GM21381 (cell line): Measurements from ENCODE around the gene COASY.
"Not testable (repeated sequence)": the region's sequence is repeated elsewhere in the genome, so short reads cannot be mapped to it uniquely, and the experiment has no call there.

Experiments
- ATAC-seq: cut with Tn5 transposase; IDR thresholded peaks from one replicate; pipeline ENCODE4 v1.9.1; 2021; ENCODE audit warnings: mild to moderate bottlenecking, moderate library complexity; ENCODE audit not compliant: unreplicated experiment

The COASY gene

GRCh38 chr17:42531455-42532354 lies 30.2 kb upstream of the COASY start:
- ATAC-seq = no peak

DNA sequence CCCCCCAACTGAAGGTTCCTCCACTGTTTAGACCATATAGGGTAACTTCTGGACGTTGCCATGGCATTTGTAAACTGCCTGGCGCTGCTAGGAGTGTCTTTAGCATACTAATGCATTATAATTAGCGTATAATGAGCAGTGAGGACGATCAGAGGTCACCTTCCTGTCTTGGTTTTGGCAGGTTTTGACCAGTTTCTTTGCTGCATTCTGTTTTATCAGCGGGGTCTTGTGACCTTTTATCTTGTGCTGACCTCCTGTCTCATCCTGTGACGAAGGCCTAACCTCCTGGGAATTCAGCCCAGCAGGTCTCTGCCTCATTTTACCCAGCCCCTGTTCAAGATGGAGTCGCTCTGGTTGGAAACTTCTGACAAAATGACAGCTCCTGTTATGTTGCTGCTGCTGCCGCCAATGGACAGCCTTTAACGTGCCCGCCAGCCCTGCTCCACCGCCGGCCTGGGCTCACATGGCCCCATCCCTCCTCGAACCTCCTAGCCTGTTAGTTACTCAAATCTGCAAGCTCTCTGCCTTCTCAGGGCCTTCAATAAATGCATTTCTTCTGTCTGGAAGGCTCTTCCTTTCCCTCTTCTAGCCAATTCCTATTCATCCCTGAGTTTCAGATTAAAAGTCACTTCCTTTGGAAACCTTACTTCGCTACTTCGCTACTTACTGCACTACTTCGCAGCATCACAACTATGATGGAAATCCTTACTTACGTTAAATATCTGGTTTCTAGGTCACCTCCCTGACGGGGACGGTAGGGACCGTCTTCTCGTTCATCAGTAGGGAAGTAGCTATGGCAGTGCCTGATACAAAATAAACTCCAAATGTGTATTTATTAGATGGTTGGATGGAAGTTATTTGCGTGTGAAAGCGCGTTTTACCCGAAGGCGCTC lies 26.5 kb upstream of the COASY start:
- no peak for ATAC-seq

GRCh38 chr17:42536048-42536371 lies 25.9 kb upstream of the COASY start, which contains the start of gene NAGLU:
Gene NAGLU (plus strand): TSS chr17:42536241. CDS start chr17:42536273, 32 bp downstream.
- peak; percentile 78 for ATAC-seq

GRCh38 chr17:42536372-42537155 lies 25.4 kb upstream of the COASY start:
- peak; percentile 62 for ATAC-seq

GRCh38 chr17:42537156-42537805 lies 24.7 kb upstream of the COASY start:
- no peak for ATAC-seq

DNA sequence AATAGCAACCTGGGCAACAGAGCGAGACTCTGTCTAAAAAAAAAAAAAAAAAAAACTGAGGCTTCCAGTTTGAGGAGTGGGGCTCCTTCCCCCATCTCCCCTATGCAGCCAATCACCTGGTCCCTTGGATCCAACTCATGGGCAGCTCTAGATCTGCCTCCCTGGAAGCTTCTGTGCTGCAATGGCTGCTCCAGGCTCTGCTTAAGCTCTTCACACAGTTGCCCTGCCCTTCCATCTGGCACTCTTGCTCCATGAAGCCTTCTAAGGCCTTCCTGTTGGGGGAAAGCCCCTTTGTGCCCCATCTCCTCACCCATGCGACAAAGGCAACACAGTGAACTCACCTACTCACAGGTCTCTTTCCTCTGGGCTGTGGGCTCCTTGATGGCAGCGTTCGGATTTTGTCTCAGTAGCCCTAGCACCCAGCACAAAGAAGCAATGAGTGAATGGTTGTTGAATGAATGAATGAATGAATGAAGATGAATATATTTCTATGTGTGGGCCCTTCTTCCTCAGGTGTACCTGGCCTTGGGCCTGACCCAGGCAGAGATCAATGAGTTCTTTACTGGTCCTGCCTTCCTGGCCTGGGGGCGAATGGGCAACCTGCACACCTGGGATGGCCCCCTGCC lies 24.0 kb upstream of the COASY start:
- ATAC-seq = no peak

DNA sequence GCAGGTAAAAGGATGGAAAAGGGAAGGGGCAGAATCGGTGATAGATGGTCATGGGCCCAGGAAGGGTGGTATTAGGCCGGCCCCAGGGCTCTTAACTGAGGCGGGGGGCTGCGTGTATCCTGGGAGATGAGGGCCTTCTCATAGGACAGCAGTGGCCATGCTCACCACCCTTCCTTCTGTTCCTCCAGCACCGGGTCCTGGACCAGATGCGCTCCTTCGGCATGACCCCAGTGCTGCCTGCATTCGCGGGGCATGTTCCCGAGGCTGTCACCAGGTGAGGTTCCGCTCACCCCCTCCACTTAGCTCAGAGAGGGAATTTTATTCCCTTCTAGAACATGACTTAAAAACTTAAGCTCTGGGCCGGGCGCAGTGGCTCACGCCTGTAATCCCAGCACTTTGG lies 23.5 kb upstream of the COASY start:
- no peak for ATAC-seq

DNA sequence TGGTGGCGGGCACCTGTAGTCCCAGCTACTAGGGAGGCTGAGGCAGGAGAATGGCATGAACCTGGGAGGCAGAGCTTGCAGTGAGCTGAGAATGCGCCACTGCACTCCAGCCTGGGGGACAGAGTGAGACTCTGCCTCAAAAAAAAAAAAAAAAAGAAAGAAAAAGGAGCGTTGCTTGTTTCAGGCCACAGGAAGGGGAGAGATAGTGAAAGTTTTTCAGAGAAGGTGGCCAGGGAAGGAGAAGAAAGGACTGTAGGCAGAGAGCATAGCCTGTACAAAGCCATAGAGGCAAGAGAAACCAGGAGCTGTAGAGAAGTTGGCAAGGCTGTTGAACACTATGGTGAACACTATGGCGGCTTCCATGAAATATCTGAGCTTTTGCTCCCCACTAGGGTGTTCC lies 21.4 kb upstream of the COASY start:
- ATAC-seq = not testable (repeated sequence)

DNA sequence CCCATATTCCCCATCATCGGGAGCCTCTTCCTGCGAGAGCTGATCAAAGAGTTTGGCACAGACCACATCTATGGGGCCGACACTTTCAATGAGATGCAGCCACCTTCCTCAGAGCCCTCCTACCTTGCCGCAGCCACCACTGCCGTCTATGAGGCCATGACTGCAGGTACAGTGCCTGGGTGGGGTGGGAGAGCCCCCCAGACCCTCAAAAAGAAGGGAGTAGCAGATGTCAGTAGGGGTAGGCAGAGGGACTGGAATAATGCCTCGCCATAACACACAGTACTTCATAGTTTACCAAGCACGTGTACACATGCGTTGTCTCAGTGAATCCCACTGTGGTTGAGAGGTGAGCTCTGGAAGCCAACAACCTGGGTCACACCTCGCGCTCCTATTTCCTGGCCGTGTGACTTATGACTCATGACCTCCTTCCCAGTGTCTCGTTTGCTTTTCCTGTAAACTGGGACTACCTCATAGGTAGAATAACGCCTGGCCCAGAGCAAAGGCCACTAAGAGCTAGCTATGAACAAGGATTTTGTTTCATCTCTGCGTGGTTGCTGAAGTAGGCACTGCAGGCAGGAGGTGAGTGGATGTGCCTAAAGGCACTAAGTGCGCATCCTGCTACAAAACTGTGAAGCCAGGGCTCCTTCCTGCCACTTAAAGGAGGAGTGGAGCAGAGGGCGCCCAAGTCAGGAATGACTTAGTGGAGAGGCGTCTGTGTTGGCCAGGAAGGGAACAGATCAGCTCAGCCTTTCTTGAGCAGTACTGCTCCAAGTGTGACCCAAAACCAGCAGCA lies 20.7 kb upstream of the COASY start:
- no peak for ATAC-seq

DNA sequence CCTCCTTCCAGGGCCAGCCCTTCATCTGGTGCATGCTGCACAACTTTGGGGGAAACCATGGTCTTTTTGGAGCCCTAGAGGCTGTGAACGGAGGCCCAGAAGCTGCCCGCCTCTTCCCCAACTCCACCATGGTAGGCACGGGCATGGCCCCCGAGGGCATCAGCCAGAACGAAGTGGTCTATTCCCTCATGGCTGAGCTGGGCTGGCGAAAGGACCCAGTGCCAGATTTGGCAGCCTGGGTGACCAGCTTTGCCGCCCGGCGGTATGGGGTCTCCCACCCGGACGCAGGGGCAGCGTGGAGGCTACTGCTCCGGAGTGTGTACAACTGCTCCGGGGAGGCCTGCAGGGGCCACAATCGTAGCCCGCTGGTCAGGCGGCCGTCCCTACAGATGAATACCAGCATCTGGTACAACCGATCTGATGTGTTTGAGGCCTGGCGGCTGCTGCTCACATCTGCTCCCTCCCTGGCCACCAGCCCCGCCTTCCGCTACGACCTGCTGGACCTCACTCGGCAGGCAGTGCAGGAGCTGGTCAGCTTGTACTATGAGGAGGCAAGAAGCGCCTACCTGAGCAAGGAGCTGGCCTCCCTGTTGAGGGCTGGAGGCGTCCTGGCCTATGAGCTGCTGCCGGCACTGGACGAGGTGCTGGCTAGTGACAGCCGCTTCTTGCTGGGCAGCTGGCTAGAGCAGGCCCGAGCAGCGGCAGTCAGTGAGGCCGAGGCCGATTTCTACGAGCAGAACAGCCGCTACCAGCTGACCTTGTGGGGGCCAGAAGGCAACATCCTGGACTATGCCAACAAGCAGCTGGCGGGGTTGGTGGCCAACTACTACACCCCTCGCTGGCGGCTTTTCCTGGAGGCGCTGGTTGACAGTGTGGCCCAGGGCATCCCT lies 18.5 kb upstream of the COASY start:
- ATAC-seq = no peak

GRCh38 chr17:42544874-42545283 lies 17.1 kb upstream of the COASY start:
- ATAC-seq = no peak

- not testable (repeated sequence) for ATAC-seq
These were observed 16.0 kb upstream of the COASY start for GRCh38 chr17:42545755-42546505.

- no peak for ATAC-seq
These were observed 14.9 kb upstream of the COASY start for GRCh38 chr17:42547001-42547461.

- no peak for ATAC-seq
These were observed 14.3 kb upstream of the COASY start for GRCh38 chr17:42547698-42548069.

- ATAC-seq = no peak
These were observed 13.7 kb upstream of the COASY start for GRCh38 chr17:42548070-42548837.

DNA sequence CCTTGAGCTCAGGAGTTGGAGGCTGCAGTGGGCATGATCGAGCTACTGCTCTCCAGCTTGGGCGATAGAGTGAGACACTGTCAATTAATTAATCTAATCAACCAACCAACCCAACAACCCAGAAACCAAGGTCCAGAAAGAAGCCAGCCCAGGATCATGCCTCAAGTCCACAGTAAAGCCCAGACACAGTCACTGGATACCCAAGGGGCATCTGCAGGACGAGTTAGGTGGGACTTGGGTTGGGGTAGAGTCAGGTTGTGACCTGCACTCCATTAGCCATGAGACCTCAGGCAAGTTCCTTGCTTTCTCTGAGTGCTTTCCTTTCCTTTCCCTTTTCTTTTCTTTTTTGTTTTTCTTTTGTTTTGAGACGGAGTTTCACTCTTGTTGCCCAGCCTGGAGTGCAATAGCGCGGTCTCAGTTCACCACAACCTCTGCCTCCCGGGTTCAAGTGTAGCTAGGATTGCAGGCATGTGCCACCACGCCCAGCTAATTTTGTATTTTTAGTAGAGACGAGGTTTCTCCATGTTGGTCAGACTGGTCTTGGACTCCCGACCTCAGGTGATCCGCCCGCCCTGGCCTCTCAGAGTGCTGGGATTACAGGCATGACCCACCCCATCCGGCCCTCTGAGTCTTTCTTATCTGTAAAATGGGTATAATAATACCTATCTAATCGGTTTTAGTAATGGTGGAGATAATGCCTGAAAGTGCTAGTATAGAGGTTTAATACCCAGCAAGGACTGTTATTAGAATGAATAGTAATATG lies 12.8 kb upstream of the COASY start:
- no peak for ATAC-seq
